ENCODE results near the gene ADARB2.

GRCh38 chr10:1344408-1344807 is 392.9 kb downstream of the ADARB2 start:
- no peak for TF ChIP-seq ZBTB33 (IDR thresholded peaks at IDR 0.05; ENCODE audit: borderline replicate concordance, low read depth)
- no peak for TF ChIP-seq REST (IDR thresholded peaks at IDR 0.05; ENCODE audit: low read depth, low read length)
- TF ChIP-seq CTCF (IDR thresholded peaks at IDR 0.05), result no peak
- TF ChIP-seq EZH2phosphoT487 (IDR thresholded peaks at IDR 0.05; ENCODE audit: borderline replicate concordance, low read depth), result no peak
- no peak for TF ChIP-seq GABPA (IDR thresholded peaks at IDR 0.05; ENCODE audit: low read depth)
